ENCODE results near the gene RERG. TPM values are rescaled to one million over a fixed set of nuclear protein-coding genes. Genes with fewer than 3 reads are reported as not detected.

Gene RERG
- total and polyA plus RNA-seq, 2 donors from 2014 or later = 29.3 to 44.7 TPM

DNA sequence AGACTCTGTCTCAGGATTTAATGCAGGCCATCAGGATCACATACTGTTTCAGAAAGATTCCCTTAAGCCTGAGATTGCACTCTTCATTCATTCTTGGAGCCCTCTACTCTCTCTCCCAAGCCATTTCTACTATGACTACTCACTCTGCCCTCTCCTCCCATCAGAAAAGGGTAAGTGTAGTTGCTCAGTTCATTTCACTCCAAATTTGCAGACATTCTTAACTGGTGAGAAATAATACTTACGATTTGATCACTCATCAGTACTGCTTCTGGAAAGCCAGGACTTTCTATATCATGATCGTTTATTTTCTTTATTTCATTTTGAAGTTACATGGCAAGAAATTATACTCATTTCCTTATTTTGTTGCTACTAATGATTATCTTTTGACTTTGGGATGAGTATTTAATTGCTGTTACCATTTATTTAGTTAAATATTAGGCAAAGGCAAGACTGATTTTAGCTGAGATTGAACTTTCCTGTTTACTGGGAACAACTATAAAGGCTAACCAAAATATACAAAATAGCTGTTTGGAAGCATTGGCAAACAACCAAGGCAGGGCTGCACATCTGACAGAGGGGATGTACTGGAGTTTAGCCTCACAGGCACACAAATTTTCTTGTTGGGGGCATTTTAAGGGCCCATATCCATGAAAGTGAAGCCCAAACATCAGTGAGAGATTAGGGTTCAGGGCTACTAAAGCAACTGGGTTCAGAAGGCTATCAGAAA, 4.1 kb upstream of the RERG start:
- no peak for FAIRE-seq

DNA sequence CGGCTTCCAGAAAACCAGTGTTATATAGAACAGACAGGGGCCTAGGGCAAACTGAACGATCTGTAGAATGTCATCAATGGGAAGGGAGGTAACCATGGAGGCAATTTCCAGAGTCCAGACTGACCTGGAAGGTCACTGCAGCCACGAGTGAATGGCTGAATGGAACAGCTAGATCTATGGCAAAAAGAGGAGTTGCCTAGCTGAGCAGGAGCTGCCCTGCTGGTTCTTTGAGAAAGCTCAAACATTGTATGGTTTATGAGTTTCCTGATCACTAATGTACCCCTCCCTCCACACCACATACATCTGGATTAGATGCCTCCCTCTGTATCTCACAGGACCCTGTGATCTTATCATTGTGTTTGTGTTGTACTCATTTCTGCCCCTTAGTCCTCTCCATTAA, 1.0 kb upstream of the RERG start:
- FAIRE-seq = no peak

More for the DNA sequence above, 4.1 kb upstream of the RERG start:
- Histone ChIP-seq H3K9me3 (ENCODE audit: control insufficient read depth in 2 of 3, insufficient read depth in 1 of 3, low read length in 3 of 3) (no peaks in the 10 kb centered on the region), H3K4me1 (ENCODE audit: control insufficient read depth in 2 of 3, insufficient read depth in 2 of 3, low read depth in 1 of 3, low read length in 3 of 3) (peaks cover 0 to 3% (median 0%) of the 10 kb centered on the region in 3 donors), H3K36me3 (ENCODE audit: control insufficient read depth in 2 of 3, insufficient read depth in 3 of 3, low read length in 3 of 3) (no peaks in the 10 kb centered on the region), H3K9ac (ENCODE audit: low read length in 3 of 3) (no peak overlapping the region), H3K4me3 (ENCODE audit: low read length in 3 of 3) (no peak overlapping the region), H3K27ac (ENCODE audit: low read depth in 2 of 2, low read length in 2 of 2) (peak overlapping the region in 1 of 2 donors; percentile 23), H3K27me3 (ENCODE audit: control insufficient read depth, insufficient read depth, low read length) (no peaks in the 10 kb centered on the region)
- intact Hi-C loops (cut with DNase I) = no loop called here
- peak in 1 of 5 donors; percentile 55 for DNase-seq
- TF ChIP-seq, protein P1, sequence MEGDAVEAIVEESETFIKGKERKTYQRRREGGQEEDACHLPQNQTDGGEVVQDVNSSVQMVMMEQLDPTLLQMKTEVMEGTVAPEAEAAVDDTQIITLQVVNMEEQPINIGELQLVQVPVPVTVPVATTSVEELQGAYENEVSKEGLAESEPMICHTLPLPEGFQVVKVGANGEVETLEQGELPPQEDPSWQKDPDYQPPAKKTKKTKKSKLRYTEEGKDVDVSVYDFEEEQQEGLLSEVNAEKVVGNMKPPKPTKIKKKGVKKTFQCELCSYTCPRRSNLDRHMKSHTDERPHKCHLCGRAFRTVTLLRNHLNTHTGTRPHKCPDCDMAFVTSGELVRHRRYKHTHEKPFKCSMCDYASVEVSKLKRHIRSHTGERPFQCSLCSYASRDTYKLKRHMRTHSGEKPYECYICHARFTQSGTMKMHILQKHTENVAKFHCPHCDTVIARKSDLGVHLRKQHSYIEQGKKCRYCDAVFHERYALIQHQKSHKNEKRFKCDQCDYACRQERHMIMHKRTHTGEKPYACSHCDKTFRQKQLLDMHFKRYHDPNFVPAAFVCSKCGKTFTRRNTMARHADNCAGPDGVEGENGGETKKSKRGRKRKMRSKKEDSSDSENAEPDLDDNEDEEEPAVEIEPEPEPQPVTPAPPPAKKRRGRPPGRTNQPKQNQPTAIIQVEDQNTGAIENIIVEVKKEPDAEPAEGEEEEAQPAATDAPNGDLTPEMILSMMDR (IDR thresholded peaks at IDR 0.05; ENCODE audit: borderline replicate concordance, extremely low read depth, insufficient read depth) = no peak

DNA sequence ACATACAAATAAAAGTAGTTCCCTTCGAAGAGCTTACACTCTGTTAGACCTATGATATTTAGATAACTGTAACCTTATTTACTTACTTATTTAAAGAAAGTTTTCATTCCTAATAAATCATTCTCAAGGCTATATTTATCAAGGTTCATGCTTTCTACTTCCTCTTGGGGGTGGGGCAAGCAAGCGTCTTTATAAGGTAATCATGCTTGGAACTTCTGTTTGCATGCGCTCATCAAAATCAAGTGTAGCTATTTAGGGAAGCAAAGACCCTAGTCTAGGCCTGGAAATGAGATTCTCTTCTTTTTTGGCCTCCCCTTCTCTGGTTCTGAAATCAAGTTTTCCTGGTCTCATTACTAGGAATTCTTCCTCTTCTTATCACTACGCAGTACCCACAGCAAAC, 766 bp downstream of the RERG start:
- intact Hi-C loops (cut with DNase I) = loop anchor here (5.0 kb wide), 1 partner anchor 68 kb away; no protein-coding TSS in a partner anchor
- H3K4me1 ChIP-seq (ENCODE audit: control insufficient read depth in 2 of 3, insufficient read depth in 2 of 3, low read depth in 1 of 3, low read length in 3 of 3) = peaks cover 4 to 20% (median 7%) of the 10 kb centered on the region in 3 donors
- peak overlapping the region; percentile 90 to 92 for H3K27ac ChIP-seq (ENCODE audit: low read depth in 2 of 2, low read length in 2 of 2)
- peak overlapping the region; percentile 65 to 79 (median 76) for H3K4me3 ChIP-seq (ENCODE audit: low read length in 3 of 3)
- peaks cover 0 to 5% (median 0%) of the 10 kb centered on the region in 3 donors for H3K36me3 ChIP-seq (ENCODE audit: control insufficient read depth in 2 of 3, insufficient read depth in 3 of 3, low read length in 3 of 3)
- DNase-seq = peak in 1 of 5 donors; percentile 47
- peak overlapping the region; percentile 72 to 79 (median 72) for H3K9ac ChIP-seq (ENCODE audit: low read length in 3 of 3)
- no peak for FAIRE-seq
- TF ChIP-seq, protein P1 (IDR thresholded peaks at IDR 0.05; ENCODE audit: borderline replicate concordance, extremely low read depth, insufficient read depth) = no peak
- no peaks in the 10 kb centered on the region for H3K27me3 ChIP-seq (ENCODE audit: control insufficient read depth, insufficient read depth, low read length)
- no peaks in the 10 kb centered on the region for H3K9me3 ChIP-seq (ENCODE audit: control insufficient read depth in 2 of 3, insufficient read depth in 1 of 3, low read length in 3 of 3)

More for the DNA sequence above, 1.0 kb upstream of the RERG start:
- no peak overlapping the region for H3K9ac ChIP-seq (ENCODE audit: low read length in 3 of 3)
- no peaks in the 10 kb centered on the region for H3K9me3 ChIP-seq (ENCODE audit: control insufficient read depth in 2 of 3, insufficient read depth in 1 of 3, low read length in 3 of 3)
- H3K4me1 ChIP-seq (ENCODE audit: control insufficient read depth in 2 of 3, insufficient read depth in 2 of 3, low read depth in 1 of 3, low read length in 3 of 3) = peaks cover 4 to 7% (median 6%) of the 10 kb centered on the region in 3 donors
- DNase-seq = no peak
- no peak overlapping the region for H3K27ac ChIP-seq (ENCODE audit: low read depth in 2 of 2, low read length in 2 of 2)
- no peaks in the 10 kb centered on the region for H3K36me3 ChIP-seq (ENCODE audit: control insufficient read depth in 2 of 3, insufficient read depth in 3 of 3, low read length in 3 of 3)
- TF ChIP-seq, protein P1 (IDR thresholded peaks at IDR 0.05; ENCODE audit: borderline replicate concordance, extremely low read depth, insufficient read depth) = no peak
- no peak overlapping the region for H3K4me3 ChIP-seq (ENCODE audit: low read length in 3 of 3)
- H3K27me3 ChIP-seq (ENCODE audit: control insufficient read depth, insufficient read depth, low read length) = no peaks in the 10 kb centered on the region
- intact Hi-C loops (cut with DNase I) = loop anchor here (5.0 kb wide), 1 partner anchor 70 kb away; no protein-coding TSS in a partner anchor
